Stimulated activated CD4-positive, alpha-beta T cell treated with anti-CD3 and anti-CD28 coated beads, Interleukin-12 subunit alpha, Interleukin-12 subunit beta, amount 100 ng/mL, for 24 hours (primary cell): Measurements from ENCODE around the gene CDC123.
"Not testable (repeated sequence)": the region's sequence is repeated elsewhere in the genome, so short reads cannot be mapped to it uniquely, and the experiment has no call there.

Source experiments
- DNase-seq, 2 experiments: peaks; one replicate each; pipeline ENCODE4 v3.0.0-alpha.2; 2020; ENCODE audit warnings: low read depth in 2 of 2

The CDC123 gene

GRCh38 chr10:12191715-12192114, 4.3 kb upstream of the CDC123 start:
- DNase-seq: no peak

GRCh38 chr10:12193193-12193592, 2.8 kb upstream of the CDC123 start:
- DNase-seq: no peak

GRCh38 chr10:12194752-12195271, 1.2 kb upstream of the CDC123 start:
- peak in 1 of 2 experiments; percentile 20 for DNase-seq

GRCh38 chr10:12195281-12195602, 746 bp upstream of the CDC123 start:
- no peak for DNase-seq

GRCh38 chr10:12196531-12197211, 683 bp downstream of the CDC123 start:
- no peak for DNase-seq

GRCh38 chr10:12198156-12198555, 2.2 kb downstream of the CDC123 start:
- DNase-seq: no peak

GRCh38 chr10:12200850-12201249, 4.9 kb downstream of the CDC123 start:
- DNase-seq: no peak

GRCh38 chr10:12201543-12201942, 5.6 kb downstream of the CDC123 start:
- DNase-seq: no peak

- no peak for DNase-seq
Measured at GRCh38 chr10:12202226-12202625, 6.2 kb downstream of the CDC123 start.

- DNase-seq: no peak
Measured at GRCh38 chr10:12205082-12205481, 9.1 kb downstream of the CDC123 start.

GRCh38 chr10:12207114-12207513, 11.1 kb downstream of the CDC123 start:
- DNase-seq: no peak

GRCh38 chr10:12208460-12208859, 12.5 kb downstream of the CDC123 start:
- no peak for DNase-seq

- no peak for DNase-seq
Measured at GRCh38 chr10:12212454-12212853, 16.5 kb downstream of the CDC123 start.

GRCh38 chr10:12213621-12214020, 17.6 kb downstream of the CDC123 start:
- DNase-seq: no peak

GRCh38 chr10:12214093-12214492, 18.1 kb downstream of the CDC123 start:
- no peak for DNase-seq

GRCh38 chr10:12214763-12215218, 18.8 kb downstream of the CDC123 start:
- no peak for DNase-seq

GRCh38 chr10:12218991-12219390, 23.0 kb downstream of the CDC123 start:
- DNase-seq: no peak

GRCh38 chr10:12221323-12222298, 25.6 kb downstream of the CDC123 start:
- DNase-seq: no peak

GRCh38 chr10:12225444-12225843, 29.5 kb downstream of the CDC123 start:
- no peak for DNase-seq

GRCh38 chr10:12226438-12226837, 30.4 kb downstream of the CDC123 start:
- not testable (repeated sequence) for DNase-seq

- no peak for DNase-seq
Measured at GRCh38 chr10:12228851-12229250, 32.9 kb downstream of the CDC123 start.

GRCh38 chr10:12234687-12235086, 38.7 kb downstream of the CDC123 start:
- DNase-seq: not testable (repeated sequence)
